PC-9 (cell line): ENCODE results near the gene BHMT2. TPM values are rescaled to one million over a fixed set of nuclear protein-coding genes. Genes with fewer than 3 reads are reported as not detected.

Experiments used
- BruUV-seq: library from RNA; stranded (reverse); fragments of 400-500 nt; replicated peaks from 2 replicates; lab custom pipeline; 2021; lab: Mats Ljungman, UMichigan
- CTCF ChIA-PET: fragments of 300-600 bp; sonication (Branson Sonifier 250); formaldehyde crosslinking; loops from one replicate; lab custom pipeline; 2022; ENCODE audit warnings: antibody characterized with exemption; lab: Charles Lee
- POLR2A ChIA-PET: fragments of 300-600 bp; sonication (Branson Sonifier 250); formaldehyde crosslinking; loops from one replicate; lab custom pipeline; 2022; ENCODE audit warnings: antibody characterized with exemption; ENCODE audit not compliant: unreplicated experiment; lab: Charles Lee
- DNase-seq, 2 experiments: peaks; one replicate each; pipeline versions ENCODE4 v3.0.0 to v3.0.0-alpha.2; 2015 to 2022; ENCODE audit warnings: mixed read lengths in 1 of 2
- H2AFZ ChIP-seq: fragments of 200-600 bp; sonication (generic); 2 replicates; pipeline ENCODE4 v1.8.1; 2017; ENCODE audit warnings: antibody characterized with exemption
- H3F3A ChIP-seq: fragments of 200-600 bp; sonication (generic); 2 replicates; pipeline ENCODE4 v1.8.1; 2017; ENCODE audit warnings: antibody characterized with exemption, mild to moderate bottlenecking, low read depth; ENCODE audit not compliant: insufficient read depth
- H3K27ac ChIP-seq: fragments of 200-600 bp; sonication (generic); 2 replicates; pipeline ENCODE4 v1.6.1; 2016; ENCODE audit warnings: mixed run types
- H3K27me3 ChIP-seq: fragments of 200-600 bp; sonication (generic); 2 replicates; pipeline ENCODE4 v1.6.1; 2016; ENCODE audit warnings: low read depth, mixed run types; ENCODE audit not compliant: insufficient read depth
- H3K36me3 ChIP-seq: fragments of 200-600 bp; sonication (generic); 2 replicates; pipeline ENCODE4 v1.6.1; 2016; ENCODE audit warnings: low read depth, mixed run types
- H3K4me1 ChIP-seq: fragments of 200-600 bp; sonication (generic); replicated peaks from 2 replicates; pipeline ENCODE4 v1.6.1; 2016; ENCODE audit warnings: mixed run types; ENCODE audit not compliant: insufficient read depth
- H3K4me2 ChIP-seq: fragments of 200-600 bp; sonication (generic); 2 replicates; pipeline ENCODE4 v1.6.1; 2017; ENCODE audit warnings: mixed run types
- H3K4me3 ChIP-seq: fragments of 200-600 bp; sonication (generic); 2 replicates; pipeline ENCODE4 v1.6.1; 2016; ENCODE audit warnings: mixed run types
- H3K79me2 ChIP-seq: fragments of 200-600 bp; sonication (generic); 2 replicates; pipeline ENCODE4 v1.6.1; 2017; ENCODE audit warnings: low read depth, mixed run types
- H3K9me2 ChIP-seq: fragments of 200-600 bp; sonication (generic); 2 replicates; pipeline ENCODE4 v1.8.1; 2017; ENCODE audit warnings: mild to moderate bottlenecking; ENCODE audit not compliant: insufficient read depth
- H3K9me3 ChIP-seq: fragments of 200-600 bp; sonication (generic); 2 replicates; pipeline ENCODE4 v1.8.1; 2016; ENCODE audit warnings: low read depth; ENCODE audit not compliant: insufficient read depth
- H4K20me1 ChIP-seq: fragments of 200-600 bp; sonication (generic); 2 replicates; pipeline ENCODE4 v1.8.1; 2017; ENCODE audit not compliant: insufficient read depth
- CTCF ChIP-seq: fragments of 200-600 bp; sonication (generic); conservative IDR thresholded peaks from 2 replicates; pipeline ENCODE4 v1.6.1; 2017; ENCODE audit warnings: mixed run types, antibody characterized with exemption, mild to moderate bottlenecking, moderate library complexity
- EZH2 ChIP-seq: fragments of 200-600 bp; sonication (generic); IDR thresholded peaks from 2 replicates; pipeline ENCODE4 v1.8.0; 2017; ENCODE audit warnings: antibody characterized with exemption, low read depth
- intact Hi-C: fragments of 100-400 bp; cut with micrococcal nuclease; formaldehyde crosslinking; loops from one replicate; pipeline ENCODE4 v1.10.0; 2022; ENCODE audit not compliant: unreplicated experiment
- total RNA-seq: library from RNA; stranded (reverse); gene quantifications from 2 replicates; pipeline ENCODE4 v1.2.3, GENCODE V29; 2021

BHMT2 gene
- total RNA-seq, 1 experiment from 2014 or later: not detected

- POLR2A ChIA-PET: no interaction called here
- H3K9me3 ChIP-seq: peaks cover 4% of the 10 kb centered on the region; the same call in 1 of the 2 replicates
- TF ChIP-seq EZH2: no peak
- TF ChIP-seq CTCF: no peak
- no peak overlapping the region for H2AFZ ChIP-seq
- no peaks in the 10 kb centered on the region for H3K4me1 ChIP-seq
- H3K4me3 ChIP-seq: no peak overlapping the region
- DNase-seq: no peak
- BruUV-seq: no TSS peak
- H3K36me3 ChIP-seq: no peaks in the 10 kb centered on the region
- H3K27ac ChIP-seq: no peak overlapping the region
- CTCF ChIA-PET: no interaction called here
- no peak overlapping the region for H3K4me2 ChIP-seq
- no peaks in the 10 kb centered on the region for H3F3A ChIP-seq
- no peaks in the 10 kb centered on the region for H3K79me2 ChIP-seq
- H3K27me3 ChIP-seq: no peaks in the 10 kb centered on the region
- no peaks in the 10 kb centered on the region for H4K20me1 ChIP-seq
- intact Hi-C loops: no loop called here
- H3K9me2 ChIP-seq: no peaks in the 10 kb centered on the region
These were observed 21.1 kb upstream of the BHMT2 start for GRCh38 chr5:79048437-79048836.

- Histone ChIP-seq H3K4me3 (no peak overlapping the region), H3K4me1 (no peaks in the 10 kb centered on the region), H4K20me1 (no peaks in the 10 kb centered on the region), H3K27me3 (no peaks in the 10 kb centered on the region), H3F3A (no peaks in the 10 kb centered on the region), H3K27ac (no peak overlapping the region), H3K9me3 (peaks cover 4% of the 10 kb centered on the region; the same call in 1 of the 2 replicates), H3K79me2 (no peaks in the 10 kb centered on the region), H3K4me2 (no peak overlapping the region), H3K9me2 (no peaks in the 10 kb centered on the region), H2AFZ (no peak overlapping the region), H3K36me3 (no peaks in the 10 kb centered on the region)
- no peak for DNase-seq
- intact Hi-C loops: no loop called here
- ChIA-PET CTCF (no interaction called here), POLR2A (no interaction called here)
- no TSS peak for BruUV-seq
- no peak for TF ChIP-seq CTCF
- no peak for TF ChIP-seq EZH2
These were observed 19.1 kb upstream of the BHMT2 start for GRCh38 chr5:79050498-79050897.

- Histone ChIP-seq H3K27ac (no peak overlapping the region), H4K20me1 (no peaks in the 10 kb centered on the region), H3K4me1 (no peaks in the 10 kb centered on the region), H2AFZ (no peak overlapping the region), H3K9me3 (peaks cover 4% of the 10 kb centered on the region; the same call in 1 of the 2 replicates), H3K36me3 (no peaks in the 10 kb centered on the region), H3F3A (no peaks in the 10 kb centered on the region), H3K4me2 (no peak overlapping the region), H3K79me2 (no peaks in the 10 kb centered on the region), H3K4me3 (no peak overlapping the region), H3K9me2 (no peaks in the 10 kb centered on the region), H3K27me3 (no peaks in the 10 kb centered on the region)
- ChIA-PET POLR2A (no interaction called here), CTCF (no interaction called here)
- BruUV-seq: no TSS peak
- TF ChIP-seq CTCF: no peak
- TF ChIP-seq EZH2: no peak
- intact Hi-C loops: no loop called here
- no peak for DNase-seq
These were observed 16.2 kb upstream of the BHMT2 start for GRCh38 chr5:79053321-79053720.
